ENCODE results near the gene IGLON5. TPM values are rescaled to one million over a fixed set of nuclear protein-coding genes. Genes with fewer than 3 reads are reported as not detected.
A peak's percentile ranks its signal among the peaks of the same experiment; 100 is the strongest.

IGLON5 gene
- polyA plus RNA-seq, 3 donors: 0.05 TPM; not detected in 2

- H3K4me1 Mint-ChIP-seq: peaks cover 75% of the 10 kb centered on the region
- WGBS (ENCODE audit: insufficient coverage): 67% methylated on average over 1 of the region's 8 CpGs
Observed at GRCh38 chr19:51371186-51371690, 59.8 kb downstream of the IGLON5 start.

GRCh38 chr19:51372021-51372648 is 60.7 kb downstream of the IGLON5 start:
- Histone ChIP-seq H3K27me3 (ENCODE audit: control insufficient read depth in 2 of 2, insufficient read depth in 2 of 2, low read length in 2 of 2) (no peaks in the 10 kb centered on the region), H3K4me3 (replicated peaks in 1 of 3; ENCODE audit: low read depth in 2 of 3, low read length in 3 of 3) (peak overlapping the region in 1 of 3 experiments; percentile 62), H3K4me2 (replicated peaks; ENCODE audit: extremely low read depth, low read length, poor library complexity, severe bottlenecking) (peak overlapping the region; percentile 62), H3K27ac (ENCODE audit: low read depth in 1 of 2, low read length in 2 of 2) (peak overlapping the region; percentile 47 to 81), H3K9ac (ENCODE audit: insufficient read depth, low read length, poor library complexity, severe bottlenecking) (peak overlapping the region; percentile 57), H3K36me3 (replicated peaks in 1 of 2; ENCODE audit: control insufficient read depth in 1 of 2, insufficient read depth in 2 of 2, low read length in 2 of 2) (no peaks in the 10 kb centered on the region), H3K9me3 (replicated peaks in 1 of 2; ENCODE audit: control insufficient read depth in 1 of 2, insufficient read depth in 1 of 2, low read length in 2 of 2) (no peaks in the 10 kb centered on the region), H3K4me1 (ENCODE audit: control insufficient read depth in 1 of 2, insufficient read depth in 2 of 2, low read length in 2 of 2) (peaks cover 51 to 73% of the 10 kb centered on the region in 2 donors), H2AFZ (ENCODE audit: insufficient read depth, low read depth, low read length, poor library complexity, severe bottlenecking) (peak overlapping the region; percentile 79), H4K20me1 (ENCODE audit: insufficient read depth, low read length) (no peaks in the 10 kb centered on the region), H3K79me2 (ENCODE audit: insufficient read depth, low read length) (peaks cover 43% of the 10 kb centered on the region)
- peak overlapping the region; percentile 25 to 89 (median 82) for H3K27ac Mint-ChIP-seq
- DNase-seq: no peak
- H3K36me3 Mint-ChIP-seq: peaks cover 0 to 1% of the 10 kb centered on the region in 2 donors
- peaks cover 0 to 1% (median 0%) of the 10 kb centered on the region in 7 donors for H3K9me3 Mint-ChIP-seq
- 60% methylated on average over 18 of the region's 18 CpGs for WGBS (ENCODE audit: insufficient coverage)
- H3K4me3 Mint-ChIP-seq: peak overlapping the region; percentile 59 to 73
- intact Hi-C loops (cut with micrococcal nuclease): no loop called here
- TF ChIP-seq CTCF (IDR thresholded peaks at IDR 0.05): no peak
- peaks cover 71% of the 10 kb centered on the region for H3K4me1 Mint-ChIP-seq
- H3K27me3 Mint-ChIP-seq (ENCODE audit: low read depth in 3 of 3): peaks cover 0 to 2% (median 0%) of the 10 kb centered on the region in 3 donors

More at GRCh38 chr19:51371186-51371690, 59.8 kb downstream of the IGLON5 start:
- Histone ChIP-seq H3K36me3 (replicated peaks in 1 of 2; ENCODE audit: control insufficient read depth in 1 of 2, insufficient read depth in 2 of 2, low read length in 2 of 2) (no peaks in the 10 kb centered on the region), H3K27me3 (ENCODE audit: control insufficient read depth in 2 of 2, insufficient read depth in 2 of 2, low read length in 2 of 2) (no peaks in the 10 kb centered on the region), H3K79me2 (ENCODE audit: insufficient read depth, low read length) (peaks cover 47% of the 10 kb centered on the region), H2AFZ (ENCODE audit: insufficient read depth, low read depth, low read length, poor library complexity, severe bottlenecking) (peak overlapping the region; percentile 79), H3K27ac (ENCODE audit: low read depth in 1 of 2, low read length in 2 of 2) (peak overlapping the region in 1 of 2 donors; percentile 81), H4K20me1 (ENCODE audit: insufficient read depth, low read length) (no peaks in the 10 kb centered on the region), H3K4me1 (ENCODE audit: control insufficient read depth in 1 of 2, insufficient read depth in 2 of 2, low read length in 2 of 2) (peaks cover 57 to 80% of the 10 kb centered on the region in 2 donors), H3K4me2 (replicated peaks; ENCODE audit: extremely low read depth, low read length, poor library complexity, severe bottlenecking) (peak overlapping the region; percentile 62), H3K9me3 (replicated peaks in 1 of 2; ENCODE audit: control insufficient read depth in 1 of 2, insufficient read depth in 1 of 2, low read length in 2 of 2) (no peaks in the 10 kb centered on the region), H3K4me3 (replicated peaks in 1 of 3; ENCODE audit: low read depth in 2 of 3, low read length in 3 of 3) (peak overlapping the region in 1 of 3 experiments; percentile 62), H3K9ac (ENCODE audit: insufficient read depth, low read length, poor library complexity, severe bottlenecking) (no peak overlapping the region)
- intact Hi-C loops (cut with micrococcal nuclease): no loop called here
- Mint-ChIP-seq H3K9me3 (peaks cover 0 to 1% (median 0%) of the 10 kb centered on the region in 7 donors), H3K27me3 (ENCODE audit: low read depth in 3 of 3) (peaks cover 0 to 6% (median 0%) of the 10 kb centered on the region in 3 donors), H3K27ac (peak overlapping the region in 1 of 7 donors; percentile 81), H3K36me3 (peaks cover 0 to 1% of the 10 kb centered on the region in 2 donors), H3K4me3 (peak overlapping the region in 1 of 2 donors; percentile 59)
- no peak for TF ChIP-seq CTCF (IDR thresholded peaks at IDR 0.05)
- DNase-seq: no peak
